ENCODE measurements around the gene DCAF15.

DCAF15 gene

DNA sequence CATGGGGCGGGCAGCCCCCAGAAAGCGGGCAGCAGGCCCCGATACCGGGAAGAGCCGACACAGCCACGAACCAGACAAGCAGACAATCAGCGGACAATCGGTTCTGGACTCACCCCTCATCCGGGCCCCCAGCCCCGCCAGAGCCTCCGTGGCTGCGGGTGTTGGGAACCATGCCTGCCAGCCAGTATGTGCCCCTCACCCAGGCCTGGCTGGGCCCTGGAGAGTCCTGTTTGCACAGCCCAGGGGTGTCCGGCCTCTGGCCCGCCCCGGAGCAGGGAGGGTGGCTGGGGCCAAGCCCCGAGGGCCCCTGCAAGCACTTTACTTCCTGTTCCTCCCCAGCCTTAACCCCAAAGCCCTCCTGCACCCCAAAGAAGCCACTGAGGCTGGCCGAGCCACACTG, 21.9 kb upstream of the DCAF15 start:
- no peak for DNase-seq (ENCODE audit: low spot score)

DNA sequence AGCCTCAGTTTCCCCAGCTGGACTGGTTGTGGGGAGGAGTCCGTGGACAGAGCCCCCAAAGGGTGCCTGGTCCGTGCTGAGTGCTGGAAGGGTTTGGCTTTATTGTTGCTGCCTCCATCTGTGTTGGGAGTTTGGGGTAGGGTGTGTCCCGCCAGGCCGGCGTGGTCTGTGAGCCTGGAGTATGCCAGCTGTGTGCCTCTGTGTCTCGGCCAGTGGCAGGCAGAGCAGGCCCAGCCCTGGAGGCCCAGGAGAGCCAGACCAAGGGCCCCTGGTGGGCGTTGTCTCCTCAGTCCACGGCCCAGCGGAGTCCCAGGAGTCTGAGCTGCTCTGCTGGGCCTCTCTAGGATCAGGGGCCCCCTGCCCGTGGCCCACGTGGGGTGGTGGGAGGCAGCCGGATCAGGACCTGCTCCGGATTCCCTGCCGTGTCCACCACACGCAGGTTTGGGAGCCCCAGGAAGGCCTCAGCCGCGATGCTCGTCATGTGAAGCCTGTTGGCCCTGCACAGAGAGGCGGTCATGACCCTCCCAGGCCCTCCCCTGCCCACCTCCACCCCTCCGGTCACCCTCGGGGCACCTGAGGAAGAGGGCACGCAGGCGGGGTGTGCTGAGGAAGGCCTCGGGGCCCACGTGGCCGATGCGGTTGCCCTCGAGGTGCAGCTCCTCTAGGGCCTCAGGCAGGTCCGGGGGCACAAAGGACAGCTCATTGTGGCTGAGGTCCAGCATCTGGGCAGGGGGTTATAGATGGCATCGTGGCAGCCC, 20.7 kb upstream of the DCAF15 start:
- DNase-seq (ENCODE audit: low spot score): no peak

DNA sequence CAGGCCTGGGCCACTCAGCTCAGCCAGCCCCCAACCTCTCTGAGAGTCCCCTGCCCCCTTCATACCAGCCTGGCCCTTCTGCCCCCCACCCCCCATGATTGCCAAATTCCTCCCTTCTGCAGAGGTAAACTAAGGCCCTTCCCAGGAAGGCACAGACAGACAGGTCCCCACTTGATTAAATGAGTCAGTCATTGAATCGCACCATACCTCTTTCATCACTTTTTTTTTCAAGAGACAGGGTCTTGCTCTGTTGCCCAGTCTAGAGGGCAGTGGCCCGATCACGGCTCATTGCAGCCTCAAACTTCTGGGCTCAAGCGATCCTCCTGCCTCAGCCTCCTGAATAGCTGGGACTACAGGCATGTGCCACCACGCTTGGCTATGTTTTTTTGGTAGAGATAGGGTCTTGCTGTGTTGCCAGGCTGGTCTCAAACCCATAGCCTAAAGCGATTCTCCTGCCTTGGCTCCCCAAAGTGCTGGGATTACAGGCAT, 20.1 kb upstream of the DCAF15 start:
- no peak for DNase-seq (ENCODE audit: low spot score)

DNA sequence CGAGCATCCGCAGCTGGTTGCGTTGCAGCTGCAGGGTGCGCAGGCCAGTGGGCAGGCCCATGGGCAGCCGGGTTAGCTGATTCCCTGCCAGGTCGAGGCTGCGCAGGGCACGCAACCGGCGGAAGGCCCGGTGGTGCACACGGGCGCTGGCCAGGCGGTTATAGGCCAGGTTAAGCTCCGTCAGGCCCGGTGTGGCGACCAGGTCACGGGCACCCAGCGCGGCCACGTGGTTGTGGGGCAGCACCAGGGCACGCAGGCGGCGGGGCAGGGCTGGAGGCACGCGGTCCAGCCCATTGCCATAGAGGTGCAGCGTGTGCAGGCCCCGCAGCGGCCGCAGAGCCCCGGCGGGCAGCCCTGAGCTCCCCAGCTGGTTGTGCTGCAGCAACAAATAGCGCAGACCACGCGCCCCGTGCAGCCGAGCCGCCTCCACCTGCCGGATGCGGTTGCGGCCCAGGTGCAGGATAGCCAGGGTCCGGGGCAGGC, 19.4 kb upstream of the DCAF15 start:
- no peak for DNase-seq (ENCODE audit: low spot score)

DNA sequence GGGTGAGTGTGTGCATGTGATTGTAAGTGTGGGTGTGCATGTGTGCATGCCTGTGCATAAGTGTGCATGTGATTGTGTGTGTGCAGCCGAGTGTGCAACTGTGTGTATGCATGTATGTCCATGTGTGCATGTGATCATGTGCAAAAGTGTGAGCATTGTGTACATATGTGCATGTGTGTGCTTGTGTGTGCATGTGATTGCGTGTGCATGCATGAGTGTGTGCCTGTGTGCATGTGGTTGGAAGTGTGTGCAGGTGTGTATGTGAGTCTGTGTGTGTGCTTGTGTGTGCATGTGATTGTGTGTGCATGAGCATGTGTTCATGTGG, 17.6 kb upstream of the DCAF15 start:
- DNase-seq (ENCODE audit: low spot score): no peak

DNA sequence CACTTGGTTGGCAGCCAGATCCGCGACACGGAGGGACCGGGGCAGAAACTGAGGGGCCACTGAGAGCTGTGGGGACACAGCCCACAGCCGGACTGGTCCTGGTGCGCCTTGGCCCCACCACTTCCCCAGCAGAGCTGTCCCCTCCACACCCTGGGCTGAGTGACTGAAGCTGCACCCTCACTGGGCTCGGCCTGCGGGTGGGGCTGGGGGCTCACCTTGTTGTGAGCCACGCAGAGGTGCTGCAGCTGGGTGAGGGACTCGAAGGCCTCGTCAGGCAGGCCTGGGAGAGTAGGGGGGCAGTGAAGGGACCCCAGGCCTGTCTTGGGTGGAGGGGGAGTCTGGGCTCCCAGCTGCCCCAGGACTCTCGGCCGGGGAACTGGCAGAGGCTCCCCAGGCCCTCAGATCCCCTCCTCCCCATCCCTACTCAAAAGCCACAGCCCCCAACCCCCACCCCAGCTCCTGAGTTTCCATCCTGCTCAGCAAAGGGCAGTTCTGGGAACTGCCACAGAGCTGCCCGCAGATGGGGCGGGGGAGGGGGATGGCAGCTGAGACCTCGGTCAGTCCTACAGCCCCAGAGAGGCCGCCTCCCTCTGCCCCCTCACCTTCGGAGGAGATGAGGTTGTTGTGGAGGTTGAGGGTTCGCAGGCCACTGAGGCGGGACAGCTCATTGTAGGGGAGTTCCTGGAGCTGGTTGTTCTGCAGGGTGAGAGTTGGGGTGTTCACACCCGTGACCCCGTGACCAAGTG, 16.4 kb upstream of the DCAF15 start:
- no peak for DNase-seq (ENCODE audit: low spot score)

DNA sequence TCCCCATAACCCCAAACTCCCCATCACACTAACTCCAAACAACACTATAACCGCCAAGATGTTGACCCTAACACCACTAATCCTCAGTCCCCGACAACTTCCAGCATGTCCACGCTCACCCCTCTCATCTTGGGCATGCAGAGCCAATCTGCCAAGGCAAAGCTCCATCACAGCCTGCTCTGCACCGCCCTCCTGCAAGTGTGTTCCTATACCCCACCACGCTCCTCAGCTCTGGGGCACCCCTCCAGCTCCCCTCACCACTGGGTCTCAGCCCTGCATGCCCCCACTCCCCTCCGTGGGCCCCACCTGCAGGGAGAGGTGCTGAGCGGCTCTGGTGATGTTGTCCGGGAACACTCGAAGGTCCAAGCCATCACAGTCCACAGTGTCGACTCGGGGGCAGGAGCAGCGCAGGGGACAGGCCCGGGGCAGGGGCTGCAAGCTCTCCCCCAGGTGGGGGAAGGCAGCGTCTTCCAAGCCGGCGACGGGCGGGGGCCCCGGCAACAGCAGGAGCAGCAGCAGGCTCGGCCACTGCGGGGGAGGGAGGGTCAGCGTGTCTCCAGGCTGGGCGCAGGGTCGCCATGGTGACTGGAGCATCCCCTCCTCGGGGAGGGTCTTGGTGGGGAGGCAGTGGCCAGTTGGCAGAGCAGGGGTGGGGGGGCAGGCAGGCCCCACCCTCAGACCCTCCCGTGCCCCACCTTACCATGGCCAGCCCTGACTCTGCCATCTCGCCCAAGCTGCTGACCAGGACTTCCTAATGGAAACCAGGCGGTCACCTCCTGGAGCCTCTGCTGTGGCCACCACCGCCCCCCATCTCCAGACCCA, 14.6 kb upstream of the DCAF15 start:
- DNase-seq (ENCODE audit: low spot score): no peak

DNA sequence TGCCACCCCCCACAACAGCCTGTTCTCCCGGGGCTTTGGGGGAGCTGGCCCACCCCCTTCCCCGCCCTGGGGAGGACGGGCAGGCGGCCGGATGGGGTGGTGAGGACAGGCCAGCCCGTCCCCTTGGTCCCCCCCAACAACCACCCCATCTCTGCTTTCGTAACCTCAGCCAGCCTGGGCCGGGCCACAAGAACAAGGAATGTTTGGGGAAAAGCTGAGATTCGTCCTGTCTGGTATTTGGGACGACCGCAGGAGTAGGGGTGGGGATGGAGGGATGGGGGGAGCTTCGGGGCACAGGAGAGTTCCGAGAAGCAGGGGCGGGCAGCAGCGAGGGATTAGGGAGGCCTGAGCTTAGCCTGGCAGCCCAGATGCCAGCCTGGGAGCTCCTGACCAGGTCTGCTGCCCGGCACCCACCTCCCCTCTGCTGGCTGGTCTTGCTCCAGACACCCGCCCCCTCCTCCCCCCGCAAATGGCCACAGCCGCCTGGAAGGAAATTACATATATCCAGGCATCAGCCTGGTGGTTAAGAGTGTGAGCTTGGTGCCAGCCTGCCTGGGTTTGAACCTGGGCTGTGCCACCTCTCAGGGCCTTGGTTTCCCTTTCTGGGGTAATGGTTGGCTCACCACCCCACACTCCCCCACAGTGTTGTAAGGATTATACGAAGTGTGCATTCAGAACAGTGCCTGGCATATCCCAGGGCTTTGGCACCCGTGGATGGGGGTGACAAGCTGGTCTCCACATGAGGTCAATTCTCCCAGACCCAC, 13.8 kb upstream of the DCAF15 start, which contains the start of gene PODNL1:
PODNL1 (minus strand) TSS at position 117 of the 764 bp plus-strand sequence. CDS start 236 bp downstream, outside the sequence.
- DNase-seq (ENCODE audit: low spot score): no peak

DNA sequence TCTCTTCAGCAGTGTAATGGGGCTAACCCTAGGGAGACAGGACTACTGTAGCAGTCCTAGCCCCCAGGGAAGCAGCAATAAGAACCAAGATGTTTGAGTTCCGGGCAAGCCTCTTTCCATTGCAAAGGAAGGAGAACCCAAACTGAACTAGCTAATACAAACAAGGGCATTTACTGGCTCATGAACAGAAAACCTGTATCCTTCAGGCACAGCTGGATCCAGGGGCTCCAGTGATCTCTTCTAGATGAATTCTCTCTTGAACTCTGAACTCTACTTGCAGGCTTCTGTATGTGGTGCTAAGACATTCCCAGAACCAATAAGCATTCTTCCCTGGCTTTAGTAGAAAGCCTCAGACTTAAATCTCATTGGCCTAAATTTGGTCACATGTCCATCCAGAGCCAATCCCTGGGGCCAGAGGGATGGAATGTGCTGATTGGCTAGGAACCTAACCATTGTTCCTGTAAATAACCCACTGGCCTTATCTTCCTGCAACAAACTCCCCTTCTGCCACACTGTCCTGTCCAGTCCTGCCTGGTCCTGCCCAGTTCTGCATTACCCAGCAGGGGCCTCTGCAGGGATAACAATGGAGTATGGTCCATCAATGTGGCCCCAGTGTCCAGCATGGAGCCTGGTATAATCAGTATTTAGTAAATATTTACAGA, 10.2 kb upstream of the DCAF15 start:
- DNase-seq (ENCODE audit: low spot score): no peak

DNA sequence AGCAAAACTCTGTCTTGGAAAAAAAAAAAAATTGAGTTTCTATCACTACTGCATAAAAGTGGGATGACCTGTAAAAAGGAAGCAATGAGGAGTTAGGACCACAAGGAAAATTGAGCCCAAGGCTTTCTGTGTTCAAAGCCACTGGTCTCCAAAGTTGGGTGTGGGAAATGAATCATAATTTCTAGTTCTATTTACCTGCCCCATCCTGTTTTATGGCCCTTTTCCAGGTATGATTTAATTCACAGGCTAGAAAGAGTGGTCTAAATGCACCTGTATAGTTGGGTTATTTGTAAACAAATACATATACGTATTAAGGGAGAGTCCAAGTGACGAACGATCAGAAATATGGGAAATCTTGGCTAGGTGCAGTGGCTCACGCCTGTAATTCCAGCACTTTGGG, 5.9 kb upstream of the DCAF15 start:
- DNase-seq (ENCODE audit: low spot score): no peak

DNA sequence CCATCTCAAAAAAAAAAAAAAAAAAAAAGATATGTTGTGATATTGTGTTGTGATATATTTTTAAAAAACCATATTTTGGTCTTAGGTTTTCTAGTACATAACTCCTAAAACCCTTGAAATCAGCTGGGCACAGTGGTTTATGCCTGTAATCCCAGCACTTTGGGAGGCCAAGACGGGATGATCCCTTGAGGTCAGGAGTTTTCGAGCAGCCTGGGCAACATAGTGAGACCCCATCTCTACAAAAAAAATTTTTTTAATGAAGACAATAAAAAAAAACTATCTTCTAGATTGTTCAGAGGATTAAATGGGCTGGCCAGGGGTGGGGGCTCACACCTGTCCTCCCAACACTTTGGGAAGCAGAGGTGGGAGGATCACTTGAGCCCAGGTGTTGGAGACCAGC, 1.3 kb upstream of the DCAF15 start:
- DNase-seq (ENCODE audit: low spot score): no peak

DNA sequence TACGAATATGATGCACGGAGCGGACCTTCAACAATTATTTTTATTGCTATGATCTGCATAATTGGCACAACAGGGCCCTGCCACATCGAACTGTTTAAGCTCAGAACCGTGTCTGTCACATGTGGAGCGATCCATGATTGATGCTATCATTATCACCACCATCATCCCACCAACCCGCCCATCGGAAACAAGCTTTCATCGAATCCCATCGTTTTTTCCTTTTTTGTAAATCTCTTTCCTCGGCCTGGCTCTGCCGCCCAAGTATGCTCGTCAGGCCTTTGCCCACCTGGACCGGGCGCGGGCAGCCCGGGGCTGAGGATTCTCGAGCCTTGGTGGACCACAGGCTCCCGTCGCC, 533 bp upstream of the DCAF15 start:
- DNase-seq (ENCODE audit: low spot score): no peak

DNA sequence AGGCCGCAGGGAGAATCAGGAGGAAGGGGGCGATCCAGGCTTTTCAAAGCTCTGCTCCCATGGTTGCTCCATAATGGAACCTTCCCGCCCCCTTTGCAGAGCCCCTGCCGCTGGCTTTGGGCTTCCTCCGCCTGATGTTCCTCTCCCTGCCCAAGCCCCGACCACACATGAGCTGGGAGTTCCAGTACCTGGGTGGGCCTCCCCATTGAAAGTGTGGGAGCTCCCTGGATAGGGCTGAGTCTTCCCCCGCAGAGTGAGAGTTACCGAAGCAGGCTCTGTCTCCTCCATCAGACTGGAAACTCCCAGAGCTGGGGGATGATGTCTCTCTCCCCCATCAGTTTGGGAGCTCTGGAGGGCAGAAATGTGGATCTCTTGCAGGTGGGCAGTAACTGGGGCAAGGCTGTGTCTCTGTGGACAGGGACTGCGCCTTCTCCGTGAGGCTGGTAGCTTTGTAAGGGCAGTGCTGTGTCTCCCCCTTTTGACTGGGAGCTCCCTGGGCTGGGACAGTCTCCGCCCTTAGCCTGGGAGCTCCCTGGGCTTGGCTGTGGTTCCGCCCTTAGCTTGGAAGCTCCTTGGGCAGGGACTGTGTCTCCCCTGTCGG, 722 bp downstream of the DCAF15 start:
- DNase-seq (ENCODE audit: low spot score): no peak

DNA sequence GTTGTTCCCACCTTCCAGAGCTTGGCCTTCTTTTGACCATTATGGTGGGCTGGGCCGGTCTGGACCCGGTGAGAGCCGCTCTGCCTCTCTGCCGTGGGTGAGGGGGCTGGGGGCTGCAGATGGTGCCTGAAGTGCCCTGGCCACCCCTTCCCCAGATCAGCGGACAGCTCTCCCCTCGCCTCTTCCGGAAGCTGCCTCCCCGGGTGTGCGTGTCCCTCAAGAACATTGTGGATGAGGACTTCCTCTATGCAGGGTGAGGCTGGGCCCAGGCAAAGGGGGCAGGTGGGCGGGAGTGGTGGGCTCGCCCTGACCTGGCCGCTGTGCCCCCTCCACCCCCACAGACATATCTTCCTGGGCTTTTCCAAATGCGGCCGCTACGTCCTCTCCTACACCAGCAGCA, 1.9 kb downstream of the DCAF15 start:
- DNase-seq (ENCODE audit: low spot score): no peak

DNA sequence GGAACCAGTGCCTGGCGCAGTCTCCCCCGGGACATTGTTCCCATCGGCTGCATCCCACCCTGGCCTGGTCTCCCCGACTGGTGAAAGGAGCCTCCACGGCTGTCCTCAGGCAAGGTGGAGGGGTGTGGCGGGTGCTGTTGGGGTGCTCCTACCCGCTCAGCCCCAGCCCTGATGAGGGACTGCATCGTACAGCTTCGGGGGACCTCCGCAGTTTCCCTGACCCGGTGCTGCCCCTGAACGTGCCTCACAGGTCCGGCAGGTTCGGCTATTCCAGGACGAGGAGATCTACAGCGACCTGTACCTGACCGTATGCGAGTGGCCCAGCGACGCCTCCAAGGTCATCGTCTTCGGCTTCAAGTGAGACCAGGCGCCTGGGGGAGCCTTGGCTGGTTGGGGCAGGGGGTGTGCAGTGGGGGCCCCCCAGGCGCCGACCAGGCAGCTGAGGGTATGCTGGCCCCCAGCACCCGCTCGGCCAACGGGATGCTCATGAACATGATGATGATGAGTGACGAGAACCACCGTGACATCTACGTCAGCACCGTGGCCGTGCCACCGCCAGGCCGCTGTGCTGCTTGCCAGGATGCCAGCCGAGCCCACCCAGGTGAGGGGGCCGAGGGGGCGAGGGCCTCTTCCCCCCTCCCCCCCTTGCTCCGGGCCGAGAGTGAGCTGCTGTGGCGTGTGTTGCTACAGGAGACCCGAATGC, 3.5 kb downstream of the DCAF15 start:
- DNase-seq (ENCODE audit: low spot score): no peak

DNA sequence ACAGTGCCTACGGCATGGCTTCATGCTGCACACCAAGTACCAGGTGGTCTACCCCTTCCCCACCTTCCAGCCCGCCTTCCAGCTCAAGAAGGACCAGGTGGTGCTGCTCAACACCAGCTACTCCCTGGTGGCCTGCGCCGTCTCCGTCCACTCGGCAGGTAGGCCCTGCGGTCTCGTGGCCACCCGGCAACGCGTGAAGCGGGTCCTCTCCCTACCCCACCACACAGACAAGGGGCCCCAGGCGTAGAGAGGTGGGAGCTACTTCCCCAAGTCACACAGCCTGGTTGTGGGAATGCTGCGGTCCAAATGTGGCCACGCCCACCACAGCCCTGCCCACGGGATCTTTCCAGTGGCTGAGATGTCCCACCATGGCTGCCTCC, 4.0 kb downstream of the DCAF15 start:
- DNase-seq (ENCODE audit: low spot score): no peak

DNA sequence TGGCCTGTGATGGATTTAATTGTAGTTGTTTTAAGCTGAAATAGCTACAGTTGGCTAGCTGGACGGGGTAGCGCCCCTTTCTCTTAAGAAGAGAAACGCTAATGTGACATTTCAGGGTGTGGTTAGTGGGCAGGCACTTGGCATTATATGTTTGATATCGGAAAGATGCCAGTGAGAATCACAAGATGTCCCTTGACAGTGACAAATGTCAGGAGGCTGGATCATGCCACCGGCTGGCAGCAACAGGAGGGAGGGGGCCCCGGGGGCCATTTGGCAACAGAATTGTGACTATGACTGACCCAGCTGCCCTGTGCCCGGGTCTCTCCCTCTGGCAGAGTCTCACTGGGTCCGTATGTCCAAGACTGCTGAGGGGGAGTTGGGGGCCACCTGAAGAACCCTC, 4.7 kb downstream of the DCAF15 start:
- no peak for DNase-seq (ENCODE audit: low spot score)

DNA sequence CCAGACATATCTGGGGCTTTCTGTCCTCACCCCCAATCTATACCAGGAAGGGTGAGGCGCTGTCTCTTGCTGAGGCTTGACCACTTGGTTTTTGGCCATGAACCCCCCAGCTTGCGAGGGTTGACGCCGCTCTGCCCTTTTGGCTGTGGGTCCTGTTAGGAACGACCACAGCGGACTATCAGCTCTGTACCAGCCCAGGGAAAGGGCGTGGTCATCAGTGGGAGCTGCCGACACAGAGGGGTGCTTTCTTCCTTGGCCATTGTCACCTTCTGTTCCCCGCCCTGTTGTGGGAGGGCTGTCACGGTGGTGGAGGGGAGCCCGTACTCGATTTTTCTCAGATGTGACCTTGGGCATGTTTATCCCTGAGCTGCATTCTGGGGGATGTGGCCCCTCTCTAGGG, 5.7 kb downstream of the DCAF15 start:
- DNase-seq (ENCODE audit: low spot score): no peak

DNA sequence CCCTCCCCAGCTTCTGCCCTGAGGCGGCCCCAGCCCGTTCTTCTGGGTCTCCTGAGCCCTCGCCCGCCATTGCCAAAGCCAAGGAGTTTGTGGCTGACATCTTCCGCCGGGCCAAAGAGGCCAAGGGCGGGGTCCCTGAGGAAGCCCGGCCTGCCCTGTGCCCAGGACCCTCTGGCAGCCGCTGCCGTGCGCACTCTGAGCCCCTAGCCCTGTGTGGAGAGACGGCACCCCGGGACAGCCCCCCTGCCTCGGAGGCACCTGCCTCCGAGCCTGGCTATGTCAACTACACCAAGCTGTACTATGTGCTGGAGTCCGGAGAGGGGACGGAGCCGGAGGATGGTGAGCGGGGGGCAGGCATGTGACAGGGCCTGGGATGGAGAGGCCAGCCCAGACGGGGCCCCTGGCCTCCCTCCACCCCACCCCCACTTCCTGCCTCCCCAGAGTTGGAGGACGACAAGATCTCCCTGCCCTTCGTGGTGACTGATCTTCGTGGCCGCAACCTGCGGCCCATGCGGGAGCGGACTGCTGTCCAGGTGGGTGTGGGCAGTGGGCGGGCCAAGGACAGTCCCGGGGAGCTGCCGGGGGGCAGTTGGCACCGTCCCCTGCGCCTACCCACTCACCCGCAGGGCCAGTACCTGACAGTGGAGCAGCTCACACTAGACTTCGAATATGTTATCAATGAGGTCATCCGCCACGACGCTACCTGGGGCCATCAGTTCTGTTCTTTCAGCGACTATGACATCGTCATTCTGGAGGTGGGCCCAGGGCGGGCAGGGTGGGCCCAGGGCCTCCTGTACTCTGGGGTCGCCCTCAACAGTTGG, 7.0 kb downstream of the DCAF15 start:
- no peak for DNase-seq (ENCODE audit: low spot score)
